ENCODE measurements around the gene MANEAL. TPM values are rescaled to one million over a fixed set of nuclear protein-coding genes. Genes with fewer than 3 reads are reported as not detected.

MANEAL gene
- total RNA-seq, 1 donor from 2014 or later, result 1.8 TPM

- ATAC-seq (no peak), DNase-seq (no peak)
- intact Hi-C loops (cut with micrococcal nuclease), result no loop called here
These were observed 27.8 kb downstream of the MANEAL start for GRCh38 chr1:37821481-37821880.

GRCh38 chr1:37822906-37823815 is 29.5 kb downstream of the MANEAL start:
- intact Hi-C loops (cut with micrococcal nuclease), result no loop called here
- no peak for ATAC-seq
- no peak for DNase-seq

- ATAC-seq (no peak), DNase-seq (no peak)
- intact Hi-C loops (cut with micrococcal nuclease), result no loop called here
These were observed 30.4 kb downstream of the MANEAL start for GRCh38 chr1:37824001-37824400.

- DNase-seq (no peak), ATAC-seq (no peak)
- intact Hi-C loops (cut with micrococcal nuclease), result no loop called here
These were observed 31.9 kb downstream of the MANEAL start for GRCh38 chr1:37825506-37825905.

GRCh38 chr1:37828410-37829074 is 34.9 kb downstream of the MANEAL start:
- DNase-seq (no peak), ATAC-seq (no peak)
- intact Hi-C loops (cut with micrococcal nuclease), result no loop called here

GRCh38 chr1:37831109-37831508 is 37.5 kb downstream of the MANEAL start:
- intact Hi-C loops (cut with micrococcal nuclease), result no loop called here
- DNase-seq (no peak), ATAC-seq (no peak)

- intact Hi-C loops (cut with micrococcal nuclease), result no loop called here
- DNase-seq (no peak), ATAC-seq (no peak)
These were observed 38.2 kb downstream of the MANEAL start for GRCh38 chr1:37831809-37832208.

GRCh38 chr1:37836788-37837187 is 43.1 kb downstream of the MANEAL start:
- DNase-seq (no peak), ATAC-seq (no peak)
- intact Hi-C loops (cut with micrococcal nuclease), result no loop called here

GRCh38 chr1:37839676-37840075 is 46.0 kb downstream of the MANEAL start:
- ATAC-seq (peak; percentile 54), DNase-seq (no peak)

GRCh38 chr1:37840711-37841110 is 47.1 kb downstream of the MANEAL start:
- intact Hi-C loops (cut with micrococcal nuclease), result no loop called here
- no peak for ATAC-seq
- no peak for DNase-seq

More at GRCh38 chr1:37839676-37840075, 46.0 kb downstream of the MANEAL start:
- intact Hi-C loops (cut with micrococcal nuclease), result no loop called here

- intact Hi-C loops (cut with micrococcal nuclease), result no loop called here
- ATAC-seq, result no peak
- no peak for DNase-seq
These were observed 48.0 kb downstream of the MANEAL start for GRCh38 chr1:37841652-37842051.

GRCh38 chr1:37844536-37844935 is 50.9 kb downstream of the MANEAL start:
- ATAC-seq (no peak), DNase-seq (no peak)
- intact Hi-C loops (cut with micrococcal nuclease), result no loop called here

GRCh38 chr1:37845049-37845646 is 51.5 kb downstream of the MANEAL start:
- intact Hi-C loops (cut with micrococcal nuclease), result no loop called here
- ATAC-seq, result no peak
- no peak for DNase-seq

- intact Hi-C loops (cut with micrococcal nuclease), result no loop called here
- ATAC-seq (no peak), DNase-seq (no peak)
These were observed 52.1 kb downstream of the MANEAL start for GRCh38 chr1:37845786-37846185.

GRCh38 chr1:37846647-37847339 is 53.1 kb downstream of the MANEAL start:
- intact Hi-C loops (cut with micrococcal nuclease), result no loop called here
- DNase-seq, result no peak
- ATAC-seq, result no peak

- DNase-seq (no peak), ATAC-seq (no peak)
- intact Hi-C loops (cut with micrococcal nuclease), result no loop called here
These were observed 55.8 kb downstream of the MANEAL start for GRCh38 chr1:37849480-37849879.

GRCh38 chr1:37850352-37850955 is 56.8 kb downstream of the MANEAL start:
- DNase-seq (no peak), ATAC-seq (no peak)
- intact Hi-C loops (cut with micrococcal nuclease), result no loop called here

All from left ventricle myocardium superior (tissue), 1 donor.